ENCODE measurements around the gene FGD2. TPM values are rescaled to one million over a fixed set of nuclear protein-coding genes. Genes with fewer than 3 reads are reported as not detected.

The FGD2 gene
- total RNA-seq, 1 donor from 2014 or later: not detected

DNA sequence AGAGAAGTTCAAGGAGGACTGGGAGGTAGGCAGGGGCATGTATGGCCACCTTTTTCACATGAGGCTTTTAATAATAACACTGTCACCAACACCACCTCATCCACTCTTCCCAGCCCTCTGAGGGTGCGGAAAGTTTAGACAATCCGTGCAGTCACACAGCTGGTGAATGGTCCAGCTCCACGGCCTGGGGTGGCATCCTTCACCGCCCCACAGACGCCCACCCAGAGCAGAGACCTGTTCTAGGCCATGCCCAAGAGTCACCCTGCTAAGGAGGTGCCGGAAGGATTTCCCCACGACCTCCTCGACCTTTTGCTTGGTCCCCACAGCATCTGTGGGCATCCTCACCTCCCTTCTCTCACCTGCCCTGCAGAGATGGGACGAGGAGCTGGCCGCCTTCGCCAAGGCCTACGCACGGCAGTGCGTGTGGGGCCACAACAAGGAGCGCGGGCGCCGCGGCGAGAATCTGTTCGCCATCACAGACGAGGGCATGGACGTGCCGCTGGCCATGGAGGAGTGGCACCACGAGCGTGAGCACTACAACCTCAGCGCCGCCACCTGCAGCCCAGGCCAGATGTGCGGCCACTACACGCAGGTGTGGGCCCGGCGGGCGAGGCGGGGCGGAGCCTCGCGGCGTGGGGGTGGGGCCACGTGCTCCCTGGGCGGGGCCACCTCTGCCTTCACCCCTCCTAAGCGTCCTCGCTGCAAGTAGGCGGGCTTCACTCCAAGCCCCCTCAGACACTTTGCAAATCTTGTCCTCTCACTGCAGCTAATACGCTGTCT, 46.5 kb upstream of the FGD2 start:
- no peak for DNase-seq (ENCODE audit: extremely low spot score, unreplicated experiment)
- no peak overlapping the region for H3K4me3 Mint-ChIP-seq (ENCODE audit: unreplicated experiment)

DNA sequence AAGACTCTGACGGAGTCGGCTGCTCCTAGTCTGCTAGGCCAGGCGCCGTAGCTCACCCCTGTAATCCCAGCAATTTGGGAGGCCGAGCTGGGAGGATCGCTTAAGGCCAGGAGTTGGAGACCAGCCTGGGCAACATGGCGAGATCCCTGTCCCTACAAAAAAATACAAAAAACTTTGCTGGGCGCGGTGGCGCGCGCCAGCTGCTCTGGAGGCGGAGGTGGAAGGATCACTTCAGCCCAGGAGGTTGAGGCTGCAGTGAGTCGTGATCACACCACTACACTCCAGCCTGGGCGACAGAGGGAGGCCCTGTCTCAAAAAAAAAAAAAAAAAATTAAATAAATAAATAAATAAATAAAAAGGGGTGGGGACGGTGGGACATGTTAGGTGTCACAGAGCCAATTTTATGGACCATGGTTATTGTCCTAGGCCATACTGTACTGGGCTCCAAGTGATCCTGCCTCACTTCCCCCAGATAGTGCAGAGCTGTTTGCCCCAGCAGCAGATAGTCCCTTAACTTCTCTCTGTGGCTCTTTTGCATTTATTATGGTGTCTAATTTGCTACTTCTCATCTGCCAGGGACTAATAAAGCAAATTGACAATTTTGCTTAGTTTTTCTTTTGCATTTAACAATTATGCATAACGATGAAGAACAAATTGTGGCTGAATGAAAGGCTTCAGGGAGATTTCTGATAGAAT, 45.8 kb upstream of the FGD2 start:
- no peak overlapping the region for H3K27ac Mint-ChIP-seq (ENCODE audit: unreplicated experiment)
- H3K36me3 Mint-ChIP-seq (ENCODE audit: unreplicated experiment): no peaks in the 10 kb centered on the region
- H3K9me3 Mint-ChIP-seq (ENCODE audit: unreplicated experiment): no peaks in the 10 kb centered on the region
- H3K4me3 Mint-ChIP-seq (ENCODE audit: unreplicated experiment): no peak overlapping the region
- TF ChIP-seq, protein P1, sequence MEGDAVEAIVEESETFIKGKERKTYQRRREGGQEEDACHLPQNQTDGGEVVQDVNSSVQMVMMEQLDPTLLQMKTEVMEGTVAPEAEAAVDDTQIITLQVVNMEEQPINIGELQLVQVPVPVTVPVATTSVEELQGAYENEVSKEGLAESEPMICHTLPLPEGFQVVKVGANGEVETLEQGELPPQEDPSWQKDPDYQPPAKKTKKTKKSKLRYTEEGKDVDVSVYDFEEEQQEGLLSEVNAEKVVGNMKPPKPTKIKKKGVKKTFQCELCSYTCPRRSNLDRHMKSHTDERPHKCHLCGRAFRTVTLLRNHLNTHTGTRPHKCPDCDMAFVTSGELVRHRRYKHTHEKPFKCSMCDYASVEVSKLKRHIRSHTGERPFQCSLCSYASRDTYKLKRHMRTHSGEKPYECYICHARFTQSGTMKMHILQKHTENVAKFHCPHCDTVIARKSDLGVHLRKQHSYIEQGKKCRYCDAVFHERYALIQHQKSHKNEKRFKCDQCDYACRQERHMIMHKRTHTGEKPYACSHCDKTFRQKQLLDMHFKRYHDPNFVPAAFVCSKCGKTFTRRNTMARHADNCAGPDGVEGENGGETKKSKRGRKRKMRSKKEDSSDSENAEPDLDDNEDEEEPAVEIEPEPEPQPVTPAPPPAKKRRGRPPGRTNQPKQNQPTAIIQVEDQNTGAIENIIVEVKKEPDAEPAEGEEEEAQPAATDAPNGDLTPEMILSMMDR (IDR thresholded peaks at IDR 0.05): no peak
- no peak for DNase-seq (ENCODE audit: extremely low spot score, unreplicated experiment)
- no peaks in the 10 kb centered on the region for H3K27me3 Mint-ChIP-seq (ENCODE audit: unreplicated experiment)
- H3K4me1 Mint-ChIP-seq (ENCODE audit: unreplicated experiment): peaks cover 15% of the 10 kb centered on the region

More for the DNA sequence above, 46.5 kb upstream of the FGD2 start:
- no peak overlapping the region for H3K27ac Mint-ChIP-seq (ENCODE audit: unreplicated experiment)
- no peaks in the 10 kb centered on the region for H3K27me3 Mint-ChIP-seq (ENCODE audit: unreplicated experiment)
- no peaks in the 10 kb centered on the region for H3K36me3 Mint-ChIP-seq (ENCODE audit: unreplicated experiment)
- H3K9me3 Mint-ChIP-seq (ENCODE audit: unreplicated experiment): no peaks in the 10 kb centered on the region
- TF ChIP-seq, protein P1 (IDR thresholded peaks at IDR 0.05): no peak
- peaks cover 13% of the 10 kb centered on the region for H3K4me1 Mint-ChIP-seq (ENCODE audit: unreplicated experiment)

DNA sequence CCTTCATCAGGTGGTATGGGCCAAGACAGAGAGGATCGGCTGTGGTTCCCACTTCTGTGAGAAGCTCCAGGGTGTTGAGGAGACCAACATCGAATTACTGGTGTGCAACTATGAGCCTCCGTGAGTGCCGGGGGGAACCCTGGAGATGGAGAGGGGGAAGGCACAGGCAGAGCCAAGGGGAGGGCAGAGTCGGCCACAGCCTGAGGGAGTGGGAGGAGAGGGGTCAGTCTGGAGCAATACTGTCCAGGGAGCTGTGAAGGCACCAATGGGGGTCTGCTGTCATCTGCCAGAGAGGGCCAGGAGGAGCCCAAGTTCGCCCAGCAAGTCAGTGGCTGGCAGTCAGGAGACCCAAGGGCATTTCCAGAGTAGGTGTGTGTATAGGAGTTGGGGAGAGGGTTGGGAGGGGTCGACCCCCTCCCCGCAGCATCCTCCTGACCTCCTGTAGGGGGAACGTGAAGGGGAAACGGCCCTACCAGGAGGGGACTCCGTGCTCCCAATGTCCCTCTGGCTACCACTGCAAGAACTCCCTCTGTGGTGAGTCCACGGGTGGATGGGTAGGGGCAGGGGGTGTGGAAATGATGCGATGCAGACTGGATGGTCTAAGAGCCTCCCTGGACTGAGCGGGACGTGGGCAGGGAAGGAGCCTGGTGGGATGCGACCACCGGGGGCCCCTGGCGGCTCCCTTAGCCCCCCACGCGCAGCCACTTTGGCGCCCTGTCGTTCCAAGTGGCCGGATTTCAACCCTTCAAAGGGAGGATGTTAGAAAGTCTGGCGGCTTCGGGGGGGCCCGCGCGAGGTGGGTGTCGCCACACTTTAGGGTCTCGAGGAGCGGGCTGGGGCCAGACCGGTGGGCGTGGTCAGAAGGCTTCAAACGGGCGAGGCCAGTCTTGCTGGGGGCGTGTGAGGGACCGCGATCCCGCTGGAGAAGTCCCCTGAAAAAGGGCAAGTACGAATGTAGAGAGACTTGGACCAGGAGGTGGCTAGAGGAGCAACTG, 43.7 kb upstream of the FGD2 start:
- peaks cover 15% of the 10 kb centered on the region for H3K4me1 Mint-ChIP-seq (ENCODE audit: unreplicated experiment)
- no peaks in the 10 kb centered on the region for H3K9me3 Mint-ChIP-seq (ENCODE audit: unreplicated experiment)
- TF ChIP-seq, protein P1 (IDR thresholded peaks at IDR 0.05): no peak
- no peak for DNase-seq (ENCODE audit: extremely low spot score, unreplicated experiment)
- H3K27me3 Mint-ChIP-seq (ENCODE audit: unreplicated experiment): no peaks in the 10 kb centered on the region
- no peak overlapping the region for H3K4me3 Mint-ChIP-seq (ENCODE audit: unreplicated experiment)
- H3K36me3 Mint-ChIP-seq (ENCODE audit: unreplicated experiment): peaks cover 2% of the 10 kb centered on the region
- no peak overlapping the region for H3K27ac Mint-ChIP-seq (ENCODE audit: unreplicated experiment)

DNA sequence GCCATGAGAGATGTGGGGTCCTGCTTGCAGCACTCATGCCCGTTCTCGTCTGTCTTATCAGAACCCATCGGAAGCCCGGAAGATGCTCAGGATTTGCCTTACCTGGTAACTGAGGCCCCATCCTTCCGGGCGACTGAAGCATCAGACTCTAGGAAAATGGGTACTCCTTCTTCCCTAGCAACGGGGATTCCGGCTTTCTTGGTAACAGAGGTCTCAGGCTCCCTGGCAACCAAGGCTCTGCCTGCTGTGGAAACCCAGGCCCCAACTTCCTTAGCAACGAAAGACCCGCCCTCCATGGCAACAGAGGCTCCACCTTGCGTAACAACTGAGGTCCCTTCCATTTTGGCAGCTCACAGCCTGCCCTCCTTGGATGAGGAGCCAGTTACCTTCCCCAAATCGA, 42.6 kb upstream of the FGD2 start:
- H3K36me3 Mint-ChIP-seq (ENCODE audit: unreplicated experiment): peaks cover 9% of the 10 kb centered on the region
- DNase-seq (ENCODE audit: extremely low spot score, unreplicated experiment): no peak
- peaks cover 15% of the 10 kb centered on the region for H3K4me1 Mint-ChIP-seq (ENCODE audit: unreplicated experiment)
- H3K9me3 Mint-ChIP-seq (ENCODE audit: unreplicated experiment): no peaks in the 10 kb centered on the region
- no peaks in the 10 kb centered on the region for H3K27me3 Mint-ChIP-seq (ENCODE audit: unreplicated experiment)
- no peak overlapping the region for H3K4me3 Mint-ChIP-seq (ENCODE audit: unreplicated experiment)
- H3K27ac Mint-ChIP-seq (ENCODE audit: unreplicated experiment): peak overlapping the region; percentile 5
- TF ChIP-seq, protein P1 (IDR thresholded peaks at IDR 0.05): no peak

All from osteocyte (in vitro differentiated cells).